ENCODE data around the gene POLD4.

POLD4 gene

DNA sequence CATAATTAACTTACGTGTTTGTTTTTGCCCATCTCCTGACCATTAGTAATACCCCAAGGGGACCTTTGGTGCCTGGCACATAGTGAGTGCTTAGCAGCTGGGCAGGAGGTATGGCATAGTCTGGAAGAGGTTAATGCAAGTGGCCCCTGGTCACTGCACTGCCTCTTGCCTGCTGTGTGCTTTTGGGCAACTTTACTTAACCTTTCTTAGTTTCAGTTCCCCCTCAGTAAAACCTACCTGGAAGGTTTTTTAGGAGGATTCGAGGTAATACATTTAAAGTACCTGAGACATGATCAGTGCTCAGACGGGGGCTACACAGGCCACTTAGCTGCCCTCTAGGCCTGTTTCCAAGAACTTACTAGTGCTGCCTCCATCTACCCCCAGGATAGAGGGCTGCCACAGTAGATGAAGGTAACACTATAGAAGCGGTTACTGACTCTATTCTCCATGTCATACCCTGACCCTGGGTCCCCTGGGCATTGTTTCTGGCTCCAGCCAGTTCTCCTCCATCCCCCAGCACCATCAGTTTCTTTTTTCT lies 3.3 kb downstream of the POLD4 start:
- ChIA-PET POLR2A (no interaction called here), CTCF (interaction anchor here (0.7 to 11.6 kb wide), 4 partner anchors 17 to 34 kb away, joined by 3 to 182 read pairs (median 4); no protein-coding TSS in a partner anchor)
- no peak for DNase-seq (ENCODE audit: extremely low spot score)
- TF ChIP-seq, protein P1, sequence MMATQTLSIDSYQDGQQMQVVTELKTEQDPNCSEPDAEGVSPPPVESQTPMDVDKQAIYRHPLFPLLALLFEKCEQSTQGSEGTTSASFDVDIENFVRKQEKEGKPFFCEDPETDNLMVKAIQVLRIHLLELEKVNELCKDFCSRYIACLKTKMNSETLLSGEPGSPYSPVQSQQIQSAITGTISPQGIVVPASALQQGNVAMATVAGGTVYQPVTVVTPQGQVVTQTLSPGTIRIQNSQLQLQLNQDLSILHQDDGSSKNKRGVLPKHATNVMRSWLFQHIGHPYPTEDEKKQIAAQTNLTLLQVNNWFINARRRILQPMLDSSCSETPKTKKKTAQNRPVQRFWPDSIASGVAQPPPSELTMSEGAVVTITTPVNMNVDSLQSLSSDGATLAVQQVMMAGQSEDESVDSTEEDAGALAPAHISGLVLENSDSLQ (IDR thresholded peaks at IDR 0.05), result no peak
- TF ChIP-seq TARDBP (IDR thresholded peaks at IDR 0.05), result no peak
- TF ChIP-seq ELF4 (IDR thresholded peaks at IDR 0.05), result no peak
- TF ChIP-seq L3MBTL2 (conservative IDR thresholded peaks at IDR 0.05), result no peak
- TF ChIP-seq NFRKB (IDR thresholded peaks at IDR 0.05), result no peak
- TF ChIP-seq ZNF384 (IDR thresholded peaks at IDR 0.05), result no peak
- no peak for TF ChIP-seq BHLHE40 (IDR thresholded peaks at IDR 0.05; ENCODE audit: borderline replicate concordance)
- TF ChIP-seq SUZ12 (IDR thresholded peaks at IDR 0.05), result no peak
- TF ChIP-seq FOXA1 (IDR thresholded peaks at IDR 0.05), result no peak
- TF ChIP-seq FOXK2 (IDR thresholded peaks at IDR 0.05), result no peak
- TF ChIP-seq HDGF (IDR thresholded peaks at IDR 0.05; ENCODE audit: borderline replicate concordance), result no peak
- no peak for TF ChIP-seq SP1 (IDR thresholded peaks at IDR 0.05)
- no peak for TF ChIP-seq LEF1 (IDR thresholded peaks at IDR 0.05; ENCODE audit: borderline replicate concordance)
- no peak for TF ChIP-seq ARNT (IDR thresholded peaks at IDR 0.05)
- no peak for TF ChIP-seq FOXM1 (IDR thresholded peaks at IDR 0.05; ENCODE audit: borderline replicate concordance)
- TF ChIP-seq CTBP1 (IDR thresholded peaks at IDR 0.05; ENCODE audit: borderline replicate concordance), result no peak

DNA sequence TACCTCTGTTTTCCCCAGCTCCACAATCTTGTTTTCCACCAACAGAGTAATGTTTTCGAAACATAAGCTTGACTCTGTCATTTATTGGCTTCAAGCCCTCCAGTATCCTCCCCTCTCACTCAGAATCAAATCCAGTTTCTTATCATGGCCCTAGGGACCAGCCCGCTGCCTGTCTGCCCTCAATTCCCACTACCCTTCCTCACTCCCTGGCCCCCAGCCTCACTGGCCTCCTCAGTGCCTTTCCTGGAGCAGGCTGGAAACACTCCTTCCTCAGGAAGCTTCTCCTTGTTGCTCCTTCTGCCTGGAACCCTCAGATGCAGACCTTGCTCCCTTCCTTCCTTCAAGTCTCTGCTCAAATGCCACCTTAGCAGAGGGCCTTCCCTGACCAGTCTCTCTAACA lies 3.9 kb downstream of the POLD4 start:
- peak; percentile 3 for DNase-seq (ENCODE audit: extremely low spot score)
- ChIA-PET POLR2A (interaction anchor here (0.9 kb wide), 1 partner anchor 32 kb away, joined by 4 read pairs; no protein-coding TSS in a partner anchor), CTCF (interaction anchor here (0.5 to 11.6 kb wide), 2 partner anchors 33 to 1239 kb away, joined by 4 to 182 read pairs; no protein-coding TSS in a partner anchor)
- TF ChIP-seq ELF4 (IDR thresholded peaks at IDR 0.05) (no peak), HDGF (IDR thresholded peaks at IDR 0.05; ENCODE audit: borderline replicate concordance) (no peak), L3MBTL2 (conservative IDR thresholded peaks at IDR 0.05) (no peak), ARNT (IDR thresholded peaks at IDR 0.05) (no peak), SUZ12 (IDR thresholded peaks at IDR 0.05) (no peak), ZNF384 (IDR thresholded peaks at IDR 0.05) (no peak), BHLHE40 (IDR thresholded peaks at IDR 0.05; ENCODE audit: borderline replicate concordance) (no peak), CTBP1 (IDR thresholded peaks at IDR 0.05; ENCODE audit: borderline replicate concordance) (no peak), LEF1 (IDR thresholded peaks at IDR 0.05; ENCODE audit: borderline replicate concordance) (no peak), FOXA1 (IDR thresholded peaks at IDR 0.05) (no peak), TARDBP (IDR thresholded peaks at IDR 0.05) (no peak), NFRKB (IDR thresholded peaks at IDR 0.05) (no peak), SP1 (IDR thresholded peaks at IDR 0.05) (no peak)

DNA sequence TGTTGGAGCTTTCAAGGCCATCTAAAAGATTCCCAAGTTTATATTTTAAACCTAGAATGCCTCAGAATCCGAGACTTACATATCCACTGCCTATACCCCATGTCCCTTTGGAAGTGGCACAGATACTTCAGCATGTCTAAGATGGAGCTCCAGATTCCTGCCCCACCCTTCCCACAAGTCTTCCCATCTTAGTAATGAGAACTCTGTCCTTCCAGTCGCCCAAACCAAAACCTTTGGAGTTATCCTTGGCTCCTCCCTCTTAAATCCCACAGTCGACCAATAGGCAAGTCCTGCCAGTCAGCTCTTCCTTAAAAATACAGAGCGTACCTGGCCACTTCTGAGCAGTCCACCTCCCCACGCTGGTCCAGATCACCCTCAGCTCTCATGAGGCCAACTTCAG lies 4.3 kb downstream of the POLD4 start:
- POLR2A ChIA-PET, result interaction anchor here (0.9 kb wide), 1 partner anchor 32 kb away, joined by 4 read pairs; no protein-coding TSS in a partner anchor
- CTCF ChIA-PET, result interaction anchor here (0.5 to 11.6 kb wide), 2 partner anchors 33 to 1239 kb away, joined by 4 to 182 read pairs; no protein-coding TSS in a partner anchor
- DNase-seq (ENCODE audit: extremely low spot score), result no peak
- TF ChIP-seq TARDBP (IDR thresholded peaks at IDR 0.05) (no peak), SP1 (IDR thresholded peaks at IDR 0.05) (no peak), CTBP1 (IDR thresholded peaks at IDR 0.05; ENCODE audit: borderline replicate concordance) (no peak), HDGF (IDR thresholded peaks at IDR 0.05; ENCODE audit: borderline replicate concordance) (no peak), ARNT (IDR thresholded peaks at IDR 0.05) (no peak), ELF4 (IDR thresholded peaks at IDR 0.05) (no peak), FOXA1 (IDR thresholded peaks at IDR 0.05) (no peak), L3MBTL2 (conservative IDR thresholded peaks at IDR 0.05) (no peak)

DNA sequence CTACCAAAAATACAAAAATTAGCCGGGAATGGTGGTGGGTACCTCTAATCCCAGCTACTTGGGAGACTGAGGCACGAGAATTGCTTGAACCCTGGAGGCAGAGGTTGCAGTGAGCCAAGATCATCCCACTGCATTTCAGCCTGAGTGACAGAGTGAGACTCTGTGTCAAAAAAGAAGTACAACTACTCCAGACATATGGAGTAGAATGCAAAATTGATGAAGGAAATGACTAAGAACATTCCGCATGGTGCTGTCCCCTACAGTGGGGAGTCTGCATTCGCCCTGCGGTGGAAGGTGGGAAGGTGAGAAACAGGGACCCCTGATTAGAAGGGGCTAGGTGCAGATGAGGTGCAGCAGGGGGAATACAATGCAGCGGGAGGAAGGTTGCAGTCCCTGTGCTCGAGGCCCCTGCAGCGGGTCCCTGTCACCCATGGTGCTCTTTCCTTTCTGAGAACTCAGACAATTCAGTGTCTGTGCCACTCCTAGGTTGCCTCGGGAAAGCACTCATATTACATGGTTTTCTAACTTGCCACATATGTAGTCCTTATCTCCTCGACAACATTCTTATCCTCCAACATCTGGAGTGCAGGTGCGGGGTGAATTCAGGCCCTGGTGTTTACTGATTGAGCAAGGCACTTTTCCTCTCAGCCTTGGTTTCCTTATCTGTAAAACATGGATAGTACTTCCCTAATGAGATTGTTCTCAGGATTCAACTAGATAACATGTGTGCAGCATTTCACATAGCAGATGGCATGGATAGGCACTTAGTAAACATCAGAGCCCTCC lies 5.2 kb downstream of the POLD4 start:
- ChIA-PET CTCF (interaction anchor here (4.0 to 11.6 kb wide), 2 partner anchors 34 kb away, joined by 26 to 182 read pairs; no protein-coding TSS in a partner anchor), POLR2A (no interaction called here)
- TF ChIP-seq L3MBTL2 (conservative IDR thresholded peaks at IDR 0.05) (no peak), FOXM1 (IDR thresholded peaks at IDR 0.05; ENCODE audit: borderline replicate concordance) (no peak), SP1 (IDR thresholded peaks at IDR 0.05) (no peak), NFRKB (IDR thresholded peaks at IDR 0.05) (no peak), ELF4 (IDR thresholded peaks at IDR 0.05) (no peak), TARDBP (IDR thresholded peaks at IDR 0.05) (no peak), FOXA1 (IDR thresholded peaks at IDR 0.05) (no peak), FOXK2 (IDR thresholded peaks at IDR 0.05) (no peak), HDGF (IDR thresholded peaks at IDR 0.05; ENCODE audit: borderline replicate concordance) (no peak), ZNF384 (IDR thresholded peaks at IDR 0.05) (no peak), CTBP1 (IDR thresholded peaks at IDR 0.05; ENCODE audit: borderline replicate concordance) (no peak), BHLHE40 (IDR thresholded peaks at IDR 0.05; ENCODE audit: borderline replicate concordance) (no peak), LEF1 (IDR thresholded peaks at IDR 0.05; ENCODE audit: borderline replicate concordance) (no peak), SUZ12 (IDR thresholded peaks at IDR 0.05) (no peak), ARNT (IDR thresholded peaks at IDR 0.05) (no peak)
- TF ChIP-seq, protein P1 (IDR thresholded peaks at IDR 0.05), result no peak
- DNase-seq (ENCODE audit: extremely low spot score), result peak; percentile 3

DNA sequence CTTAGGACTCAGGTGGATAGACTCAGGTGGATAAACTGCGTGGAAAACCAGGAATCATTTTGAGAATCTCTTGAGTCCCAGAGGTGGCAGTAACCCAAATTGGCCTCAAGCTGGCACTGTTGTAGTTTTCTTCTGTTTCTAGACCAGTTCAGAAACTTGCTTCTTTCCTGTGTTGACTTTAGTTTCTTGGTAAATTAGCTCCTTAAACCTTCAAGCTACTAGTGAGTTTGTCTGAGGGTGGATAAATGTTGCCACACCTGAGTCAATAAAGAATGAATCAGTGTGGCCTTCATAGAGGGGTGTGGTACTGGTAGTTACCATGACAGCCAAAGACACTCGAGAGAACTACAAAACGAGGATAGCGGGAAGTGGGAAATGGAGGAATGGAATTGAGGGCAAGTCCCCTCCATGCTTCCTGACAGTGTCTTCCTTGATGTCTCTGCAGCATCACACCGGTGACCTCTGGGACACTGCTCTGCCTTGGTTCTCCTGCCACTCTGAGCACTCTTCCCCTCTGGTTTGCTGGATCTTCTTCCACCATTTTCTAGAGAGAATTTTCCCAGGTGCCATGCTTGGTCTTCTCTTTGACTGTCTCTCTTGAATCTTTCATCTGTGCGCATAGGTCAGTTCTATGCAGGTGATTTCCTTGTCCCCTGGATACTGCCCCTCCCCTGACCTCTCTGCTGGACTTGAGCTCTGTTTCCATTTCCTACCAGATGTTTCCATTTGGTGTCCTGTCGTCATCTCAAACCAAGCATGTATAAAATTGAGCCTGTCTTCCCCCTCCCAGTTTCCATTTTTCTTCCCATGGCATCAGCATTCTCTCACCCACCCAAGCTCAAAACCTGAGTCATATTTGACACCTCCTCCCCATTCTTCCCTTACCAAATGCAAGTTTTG lies 7.2 kb downstream of the POLD4 start:
- ChIA-PET CTCF (interaction anchor here (0.6 to 4.0 kb wide), 9 partner anchors 8 to 55 kb away, joined by 3 to 26 read pairs (median 4); partner anchors contain the start of gene PPP1CA), POLR2A (no interaction called here)
- TF ChIP-seq FOXA1 (IDR thresholded peaks at IDR 0.05) (no peak), BHLHE40 (IDR thresholded peaks at IDR 0.05; ENCODE audit: borderline replicate concordance) (no peak), NFRKB (IDR thresholded peaks at IDR 0.05) (no peak), LEF1 (IDR thresholded peaks at IDR 0.05; ENCODE audit: borderline replicate concordance) (no peak), TARDBP (IDR thresholded peaks at IDR 0.05) (no peak), SP1 (IDR thresholded peaks at IDR 0.05) (no peak), HDGF (IDR thresholded peaks at IDR 0.05; ENCODE audit: borderline replicate concordance) (no peak)
- no peak for DNase-seq (ENCODE audit: extremely low spot score)

Measured in HEK293T (cell line).